ENCODE measurements around the gene GRIN3A. TPM values are rescaled to one million over a fixed set of nuclear protein-coding genes. Genes with fewer than 3 reads are reported as not detected.
A peak's percentile ranks its signal among the peaks of the same experiment; 100 is the strongest.

GRIN3A gene
- not detected for total RNA-seq

DNA sequence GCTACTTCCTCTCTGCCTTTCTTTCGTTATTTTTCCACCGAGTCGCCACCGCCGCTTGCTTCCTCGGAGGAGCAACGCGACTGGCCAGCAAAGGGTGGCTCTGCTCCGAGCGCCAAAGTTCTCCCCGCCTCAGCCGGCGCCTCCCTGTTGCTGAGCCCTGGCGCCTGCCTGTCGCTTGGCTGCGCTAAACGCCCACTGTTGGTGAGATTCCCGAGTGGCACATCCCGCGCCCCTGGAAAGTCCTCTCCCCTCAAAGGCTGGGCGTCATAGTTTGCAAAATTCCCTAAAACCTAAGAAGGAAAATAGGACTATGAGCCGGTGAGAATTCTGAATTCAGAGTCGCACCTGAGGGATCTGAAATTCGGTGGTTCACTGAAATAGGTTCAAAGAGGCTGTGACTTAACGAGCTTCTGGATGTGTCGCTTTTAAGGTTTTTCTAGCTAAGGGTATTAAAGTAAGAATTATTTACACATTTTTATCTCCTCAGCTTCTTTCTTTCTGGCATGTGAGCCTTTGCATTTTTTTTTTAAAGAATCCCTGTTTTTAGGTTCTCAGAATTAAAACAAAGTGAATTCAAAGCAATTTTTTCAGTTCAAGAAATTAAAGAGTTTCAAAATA lies at the start of gene GRIN3A:
GRIN3A (minus strand) TSS at position 82 of the 618 bp plus-strand sequence. CDS start 668 bp downstream, outside the sequence.
- TF ChIP-seq, protein P1, sequence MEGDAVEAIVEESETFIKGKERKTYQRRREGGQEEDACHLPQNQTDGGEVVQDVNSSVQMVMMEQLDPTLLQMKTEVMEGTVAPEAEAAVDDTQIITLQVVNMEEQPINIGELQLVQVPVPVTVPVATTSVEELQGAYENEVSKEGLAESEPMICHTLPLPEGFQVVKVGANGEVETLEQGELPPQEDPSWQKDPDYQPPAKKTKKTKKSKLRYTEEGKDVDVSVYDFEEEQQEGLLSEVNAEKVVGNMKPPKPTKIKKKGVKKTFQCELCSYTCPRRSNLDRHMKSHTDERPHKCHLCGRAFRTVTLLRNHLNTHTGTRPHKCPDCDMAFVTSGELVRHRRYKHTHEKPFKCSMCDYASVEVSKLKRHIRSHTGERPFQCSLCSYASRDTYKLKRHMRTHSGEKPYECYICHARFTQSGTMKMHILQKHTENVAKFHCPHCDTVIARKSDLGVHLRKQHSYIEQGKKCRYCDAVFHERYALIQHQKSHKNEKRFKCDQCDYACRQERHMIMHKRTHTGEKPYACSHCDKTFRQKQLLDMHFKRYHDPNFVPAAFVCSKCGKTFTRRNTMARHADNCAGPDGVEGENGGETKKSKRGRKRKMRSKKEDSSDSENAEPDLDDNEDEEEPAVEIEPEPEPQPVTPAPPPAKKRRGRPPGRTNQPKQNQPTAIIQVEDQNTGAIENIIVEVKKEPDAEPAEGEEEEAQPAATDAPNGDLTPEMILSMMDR (IDR thresholded peaks at IDR 0.05), result no peak
- no peak for DNase-seq (ENCODE audit: low spot score)
- peak; percentile 44 for ATAC-seq (ENCODE audit: low FRiP score)

DNA sequence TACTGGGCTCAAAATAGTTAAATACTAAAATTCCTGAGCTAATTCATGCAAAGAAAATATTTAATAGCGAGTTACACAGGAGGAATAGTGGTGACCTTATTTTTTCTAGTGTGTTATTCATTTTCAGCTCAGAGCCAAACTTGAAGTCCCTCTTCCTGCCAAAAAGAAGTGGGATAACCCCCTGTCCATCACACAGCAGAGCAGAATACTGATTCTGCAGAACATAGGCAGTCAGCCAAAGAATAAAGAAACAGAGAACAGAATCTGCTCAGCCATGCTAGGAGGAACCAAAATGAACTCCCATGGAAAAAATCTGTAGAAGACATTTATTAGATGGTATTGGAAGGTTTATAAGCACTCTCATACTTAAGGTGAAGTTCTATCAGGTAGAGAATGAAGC lies 49.4 kb upstream of the GRIN3A start:
- ATAC-seq (ENCODE audit: low FRiP score) (no peak), DNase-seq (ENCODE audit: low spot score) (no peak)
- TF ChIP-seq, protein P1 (IDR thresholded peaks at IDR 0.05), result no peak

DNA sequence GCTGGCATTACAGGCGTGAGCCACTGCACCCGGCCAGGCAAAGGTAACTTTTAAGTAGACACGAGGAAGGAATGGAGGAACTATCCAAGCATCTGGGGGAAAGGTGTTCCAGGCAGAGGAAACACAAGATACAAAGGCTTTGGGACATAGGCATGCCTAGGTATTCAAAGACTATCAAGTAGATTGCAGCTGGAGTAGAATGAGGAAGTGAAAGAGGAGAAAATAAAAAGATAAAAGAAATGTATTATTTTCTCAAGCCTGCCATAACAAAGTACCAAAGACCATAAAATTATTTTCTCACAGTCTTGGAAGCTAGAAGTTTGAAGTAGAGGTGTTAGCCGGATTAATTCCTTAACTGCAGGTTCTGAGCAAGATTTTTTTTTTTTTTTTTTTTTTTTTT lies 39.9 kb upstream of the GRIN3A start:
- DNase-seq (ENCODE audit: low spot score), result no peak
- TF ChIP-seq, protein P1 (IDR thresholded peaks at IDR 0.05), result no peak
- ATAC-seq (ENCODE audit: low FRiP score), result no peak

DNA sequence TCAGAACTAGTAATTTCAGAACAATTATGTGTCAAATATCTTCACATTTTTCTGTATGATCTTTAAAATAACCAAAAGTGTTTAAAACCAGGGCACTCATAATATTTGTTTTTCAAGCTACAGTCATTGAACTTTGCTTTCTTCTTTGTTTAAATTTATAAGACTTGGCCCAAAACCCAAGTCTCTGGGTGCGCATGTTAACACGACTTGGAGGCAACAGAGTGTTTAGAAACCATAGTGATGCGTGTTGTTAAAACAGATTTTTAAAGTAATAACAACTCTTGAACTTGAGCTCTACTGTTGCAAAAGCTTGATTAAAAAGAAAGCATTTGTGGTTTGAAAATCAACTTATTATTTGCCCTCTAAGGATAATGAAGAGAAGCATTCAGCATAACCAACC lies 26.0 kb upstream of the GRIN3A start:
- no peak for ATAC-seq (ENCODE audit: low FRiP score)
- TF ChIP-seq, protein P1 (IDR thresholded peaks at IDR 0.05), result no peak
- DNase-seq (ENCODE audit: low spot score), result no peak

DNA sequence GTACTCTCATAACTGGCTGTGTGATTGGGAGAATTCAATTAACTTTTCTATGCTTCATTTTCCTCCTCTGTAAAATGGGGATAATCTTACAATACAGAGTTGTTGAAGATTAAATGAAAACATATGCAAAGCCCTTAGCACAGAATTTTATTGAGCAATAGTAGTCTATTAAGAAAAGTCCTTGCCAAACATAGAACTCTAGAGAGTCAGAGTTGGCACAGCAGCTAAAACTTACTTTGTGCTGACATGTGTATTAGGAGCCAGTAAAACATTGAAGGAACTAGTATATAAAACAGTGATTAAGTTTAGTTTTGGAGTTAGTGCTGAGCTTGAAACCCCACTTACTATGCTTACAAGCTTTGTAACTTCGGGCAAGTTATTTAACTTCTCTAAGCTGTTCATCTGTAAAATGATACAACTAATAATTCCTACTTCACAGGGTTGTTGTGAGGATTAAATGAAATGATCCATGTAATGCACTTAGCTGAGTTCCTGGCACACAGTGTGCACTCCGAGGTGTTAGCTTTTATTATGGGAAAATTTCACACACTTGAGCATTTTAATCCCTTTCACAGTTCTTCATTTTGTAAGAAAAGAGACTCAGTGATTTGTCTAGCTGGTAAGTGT lies 20.0 kb upstream of the GRIN3A start:
- ATAC-seq (ENCODE audit: low FRiP score), result no peak
- TF ChIP-seq, protein P1 (IDR thresholded peaks at IDR 0.05), result no peak
- DNase-seq (ENCODE audit: low spot score), result no peak

DNA sequence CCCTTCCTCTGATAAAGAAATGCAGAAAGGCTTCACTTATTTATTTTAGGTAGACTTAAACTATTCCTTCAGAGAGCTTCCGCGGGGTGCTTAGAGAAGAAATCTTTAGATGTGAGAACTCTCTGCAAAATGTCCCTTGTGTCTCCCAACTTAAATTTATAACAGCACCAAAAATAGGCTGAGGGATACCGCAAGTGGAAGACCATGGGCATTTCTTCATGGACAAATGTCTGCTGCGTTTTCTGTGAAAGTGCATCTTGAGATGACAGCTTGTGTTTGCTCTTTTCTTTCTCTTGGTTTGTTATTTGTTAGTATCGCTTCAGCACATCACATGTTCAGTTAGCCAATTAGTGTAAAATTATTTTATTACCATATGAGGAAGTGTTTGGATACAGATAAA lies 15.3 kb upstream of the GRIN3A start:
- TF ChIP-seq, protein P1 (IDR thresholded peaks at IDR 0.05), result no peak
- ATAC-seq (ENCODE audit: low FRiP score) (no peak), DNase-seq (ENCODE audit: low spot score) (no peak)

DNA sequence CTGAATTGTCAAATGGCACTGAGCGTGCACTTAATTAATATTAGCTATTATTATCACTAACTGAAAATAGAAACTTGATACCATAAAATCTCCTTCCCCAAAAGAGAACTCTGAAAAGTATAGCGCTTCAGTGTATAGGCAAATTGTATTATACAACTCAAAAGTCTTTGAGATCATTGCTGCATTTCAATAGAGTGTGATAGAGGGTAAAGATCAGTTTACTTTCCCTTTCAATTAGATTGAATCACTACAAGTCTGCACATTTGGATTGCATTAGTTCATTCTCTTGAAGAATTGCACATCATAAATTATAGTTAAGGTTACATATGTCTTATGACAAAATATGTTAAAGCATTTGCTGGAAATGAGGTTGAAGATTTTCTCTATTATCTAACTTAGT lies 13.4 kb upstream of the GRIN3A start:
- DNase-seq (ENCODE audit: low spot score) (no peak), ATAC-seq (ENCODE audit: low FRiP score) (no peak)
- TF ChIP-seq, protein P1 (IDR thresholded peaks at IDR 0.05), result no peak

Data from omental fat pad (tissue), 4 donors.